H9 (cell line): ENCODE data around the gene RSU1. TPM values are rescaled to one million over a fixed set of nuclear protein-coding genes. Genes with fewer than 3 reads are reported as not detected.

Experiments
- DNase-seq: peaks from one replicate; pipeline ENCODE4 v3.0.0-alpha.2; 2017
- H2AFZ ChIP-seq: one replicate; pipeline ENCODE4 v1.6.1; 2013; ENCODE audit warnings: mild to moderate bottlenecking, low read length, control low read depth, moderate library complexity
- H2AK5ac ChIP-seq: 2 replicates; pipeline ENCODE4 v1.6.1; 2013; ENCODE audit warnings: low read length, control low read depth, mixed read lengths; ENCODE audit not compliant: insufficient read length
- H2BK120ac ChIP-seq: one replicate; pipeline ENCODE4 v1.6.1; 2013; ENCODE audit warnings: low read depth, mild to moderate bottlenecking, low read length, control low read depth, inconsistent platforms; ENCODE audit not compliant: poor library complexity, severe bottlenecking
- H2BK12ac ChIP-seq: 2 replicates; pipeline ENCODE4 v1.6.1; 2013; ENCODE audit warnings: low read length, control low read depth, mixed read lengths, low read depth; ENCODE audit not compliant: insufficient read length
- H2BK15ac ChIP-seq: 2 replicates; pipeline ENCODE4 v1.6.1; 2013; ENCODE audit warnings: low read depth, low read length, control low read depth
- H2BK20ac ChIP-seq: one replicate; pipeline ENCODE4 v1.6.1; 2013; ENCODE audit warnings: low read depth, mild to moderate bottlenecking, low read length, control low read depth, inconsistent platforms; ENCODE audit not compliant: poor library complexity, severe bottlenecking
- H2BK5ac ChIP-seq: 2 replicates; pipeline ENCODE4 v1.6.1; 2013; ENCODE audit warnings: low read length, control low read depth, mixed read lengths; ENCODE audit not compliant: insufficient read length
- H3K14ac ChIP-seq: 2 replicates; pipeline ENCODE4 v1.6.1; 2013; ENCODE audit warnings: low read length, control low read depth; ENCODE audit not compliant: insufficient read depth
- H3K18ac ChIP-seq: 2 replicates; pipeline ENCODE4 v1.6.1; 2013; ENCODE audit warnings: low read depth, mild to moderate bottlenecking, mixed read lengths, low read length, control low read depth; ENCODE audit not compliant: insufficient read length
- H3K23ac ChIP-seq: 2 replicates; pipeline ENCODE4 v1.6.1; 2013; ENCODE audit warnings: low read length, control low read depth, mixed read lengths, low read depth; ENCODE audit not compliant: insufficient read length
- H3K23me2 ChIP-seq: 2 replicates; pipeline ENCODE4 v1.6.1; 2013; ENCODE audit warnings: low read depth, mild to moderate bottlenecking, mixed read lengths, low read length, control low read depth; ENCODE audit not compliant: insufficient read length, poor library complexity, severe bottlenecking
- H3K27ac ChIP-seq: 2 replicates; pipeline ENCODE4 v1.5.1; 2013; ENCODE audit warnings: low read length, control low read depth, mixed read lengths, low read depth; ENCODE audit not compliant: insufficient read length
- H3K27me3 ChIP-seq: 2 replicates; pipeline ENCODE4 v1.6.1; 2013; ENCODE audit warnings: low read length, control low read depth, inconsistent platforms; ENCODE audit not compliant: insufficient read depth
- H3K4ac ChIP-seq: 2 replicates; pipeline ENCODE4 v1.6.1; 2013; ENCODE audit warnings: low read depth, mild to moderate bottlenecking, control low read depth, inconsistent platforms, low read length, moderate library complexity
- H3K4me1 ChIP-seq: 2 replicates; pipeline ENCODE4 v1.6.1; 2013; ENCODE audit warnings: low read length, control low read depth, inconsistent platforms; ENCODE audit not compliant: insufficient read depth
- H3K4me2 ChIP-seq: 2 replicates; pipeline ENCODE4 v1.6.1; 2013; ENCODE audit warnings: low read length, control low read depth, mixed read lengths; ENCODE audit not compliant: insufficient read length, insufficient read depth
- H3K56ac ChIP-seq: 2 replicates; pipeline ENCODE4 v1.6.1; 2013; ENCODE audit warnings: low read depth, mild to moderate bottlenecking, mixed read lengths, low read length, control low read depth; ENCODE audit not compliant: insufficient read length
- H3K79me1 ChIP-seq: 2 replicates; pipeline ENCODE4 v1.6.1; 2013; ENCODE audit warnings: low read depth, mild to moderate bottlenecking, moderate library complexity, low read length, control low read depth, inconsistent platforms; ENCODE audit not compliant: insufficient read depth, poor library complexity, severe bottlenecking
- H3K79me2 ChIP-seq: 2 replicates; pipeline ENCODE4 v1.6.1; 2013; ENCODE audit warnings: low read length, control low read depth, inconsistent platforms; ENCODE audit not compliant: insufficient read depth
- H3K9ac ChIP-seq: 2 replicates; pipeline ENCODE4 v1.6.1; 2013; ENCODE audit warnings: low read length, control low read depth, mixed read lengths; ENCODE audit not compliant: insufficient read length; ENCODE audit errors: extremely low read depth
- H3K9me3 ChIP-seq: one replicate; pipeline ENCODE4 v1.6.1; 2013; ENCODE audit warnings: low read depth, low read length, inconsistent platforms; ENCODE audit not compliant: control insufficient read depth
- H3T11ph ChIP-seq: one replicate; pipeline ENCODE4 v1.6.1; 2013; ENCODE audit warnings: mild to moderate bottlenecking, low read length, control low read depth, inconsistent platforms
- H4K20me1 ChIP-seq: one replicate; pipeline ENCODE4 v1.6.1; 2013; ENCODE audit not compliant: control insufficient read depth, insufficient read length, insufficient read depth
- H4K5ac ChIP-seq: 2 replicates; pipeline ENCODE4 v1.6.1; 2013; ENCODE audit warnings: low read depth, mild to moderate bottlenecking, mixed read lengths, low read length, control low read depth; ENCODE audit not compliant: insufficient read length
- H4K8ac ChIP-seq: replicated peaks from 2 replicates; pipeline ENCODE4 v1.6.1; 2013; ENCODE audit warnings: low read length, control low read depth, mixed read lengths, low read depth; ENCODE audit not compliant: insufficient read length
- H4K91ac ChIP-seq: 2 replicates; pipeline ENCODE4 v1.6.1; 2013; ENCODE audit warnings: low read depth, mild to moderate bottlenecking, moderate library complexity, mixed read lengths, low read length, control low read depth; ENCODE audit not compliant: insufficient read length
- H3K27ac Mint-ChIP-seq, 3 experiments: 2 replicates in 2 of 3; 3 replicates in 1 of 3; pipeline ENCODE4 v1.8.0; 2020 to 2021; ENCODE audit warnings: mixed read lengths in 3 of 3, mild to moderate bottlenecking in 1 of 3, moderate library complexity in 1 of 3
- H3K27me3 Mint-ChIP-seq: 2 replicates; pipeline ENCODE4 v1.8.0; 2021; ENCODE audit warnings: low read depth, mild to moderate bottlenecking, moderate library complexity, mixed read lengths
- H3K36me3 Mint-ChIP-seq, 3 experiments: 2 replicates in 2 of 3; 3 replicates in 1 of 3; pipeline ENCODE4 v1.8.0; 2020 to 2021; ENCODE audit warnings: low read depth in 3 of 3, mixed read lengths in 3 of 3; ENCODE audit not compliant: insufficient read depth in 1 of 3
- H3K4me1 Mint-ChIP-seq, 2 experiments: 2 replicates each; pipeline ENCODE4 v1.8.0; 2020; ENCODE audit warnings: mixed read lengths in 2 of 2
- H3K4me3 Mint-ChIP-seq, 2 experiments: 2 replicates in 1 of 2; 3 replicates in 1 of 2; pipeline ENCODE4 v1.8.0; 2020 to 2021; ENCODE audit warnings: mild to moderate bottlenecking in 2 of 2, mixed read lengths in 2 of 2, moderate library complexity in 1 of 2
- H3K9me3 Mint-ChIP-seq, 2 experiments: 2 replicates in 1 of 2; 3 replicates in 1 of 2; pipeline ENCODE4 v1.8.0; 2020; ENCODE audit warnings: mild to moderate bottlenecking in 2 of 2, mixed read lengths in 2 of 2, moderate library complexity in 1 of 2
- CTCF ChIP-seq: fragments of 200-600 bp; sonication (generic); conservative IDR thresholded peaks from 3 replicates; pipeline ENCODE4 v1.8.0; 2021; ENCODE audit warnings: antibody characterized with exemption, mild to moderate bottlenecking
- WGBS: extraction: QIAGEN DNeasy Blood & Tissue Kit; methylation state at CpG from one replicate; pipeline ENCODE4 v1.1.7; 2013; ENCODE audit warnings: missing lambda C conversion rate, low lambda C conversion rate, mixed read lengths; ENCODE audit not compliant: insufficient read length; ENCODE audit errors: extremely low coverage; 5-methylcytosine and 5-hydroxymethylcytosine counted together
- total RNA-seq: library from RNA; stranded (reverse); gene quantifications from 2 replicates; pipeline ENCODE4 v1.2.1, GENCODE V29; 2021

RSU1 gene
- total RNA-seq, 1 experiment from 2014 or later: 59.4 TPM

GRCh38 chr10:16656895-16657294 is 160.3 kb downstream of the RSU1 start:
- H2BK120ac ChIP-seq: no peak overlapping the region
- no peak overlapping the region for H3K4ac ChIP-seq
- H4K8ac ChIP-seq: no peak overlapping the region
- H3K27me3 ChIP-seq: no peaks in the 10 kb centered on the region
- H3K36me3 Mint-ChIP-seq: no peaks in the 10 kb centered on the region
- H3K4me2 ChIP-seq: no peak overlapping the region
- H3K79me1 ChIP-seq: no peaks in the 10 kb centered on the region
- no CpG with 5 or more reads among the region's 3 CpGs for WGBS
- H3K9ac ChIP-seq: no peak overlapping the region
- no peak overlapping the region for H2BK20ac ChIP-seq
- H2BK15ac ChIP-seq: no peak overlapping the region
- no peak overlapping the region for H3K18ac ChIP-seq
- H3K9me3 Mint-ChIP-seq: no peaks in the 10 kb centered on the region
- no peaks in the 10 kb centered on the region for H4K20me1 ChIP-seq
- no peak overlapping the region for H4K5ac ChIP-seq
- H3K27me3 Mint-ChIP-seq: no peaks in the 10 kb centered on the region
- H3K9me3 ChIP-seq: no peaks in the 10 kb centered on the region
- TF ChIP-seq CTCF: no peak
- H3K79me2 ChIP-seq: no peaks in the 10 kb centered on the region
- no peak overlapping the region for H3K27ac ChIP-seq
- H3K56ac ChIP-seq: no peak overlapping the region
- H3K4me1 ChIP-seq: no peaks in the 10 kb centered on the region
- no peak overlapping the region for H3K14ac ChIP-seq
- no peaks in the 10 kb centered on the region for H3K4me1 Mint-ChIP-seq
- no peak overlapping the region for H2BK12ac ChIP-seq
- no peak overlapping the region for H2AK5ac ChIP-seq
- no peak overlapping the region for H2AFZ ChIP-seq
- no peak overlapping the region for H3K27ac Mint-ChIP-seq
- no peak for DNase-seq
- H3K23ac ChIP-seq: no peak overlapping the region
- H4K91ac ChIP-seq: no peak overlapping the region
- H2BK5ac ChIP-seq: no peak overlapping the region
- H3T11ph ChIP-seq: no peak overlapping the region
- no peaks in the 10 kb centered on the region for H3K23me2 ChIP-seq
- no peak overlapping the region for H3K4me3 Mint-ChIP-seq
